ENCODE data around the gene POFUT1. TPM values are rescaled to one million over a fixed set of nuclear protein-coding genes. Genes with fewer than 3 reads are reported as not detected.
"Not testable (repeated sequence)": the region's sequence is repeated elsewhere in the genome, so short reads cannot be mapped to it uniquely, and the experiment has no call there.

Gene POFUT1
- total RNA-seq, 1 experiment from 2014 or later, result 56.6 TPM

GRCh38 chr20:32238483-32239425 lies 31.1 kb downstream of the POFUT1 start:
- H3K4me3 ChIP-seq, result no peak overlapping the region
- H3K27me3 ChIP-seq, result no peaks in the 10 kb centered on the region
- peaks cover 20% of the 10 kb centered on the region for H3K36me3 ChIP-seq
- no peak for DNase-seq
- no peaks in the 10 kb centered on the region for H3K9me3 ChIP-seq

GRCh38 chr20:32240205-32240604 lies 32.5 kb downstream of the POFUT1 start:
- H3K9me3 ChIP-seq, result no peaks in the 10 kb centered on the region
- H3K27me3 ChIP-seq, result no peaks in the 10 kb centered on the region
- DNase-seq, result no peak
- H3K4me3 ChIP-seq, result no peak overlapping the region
- peaks cover 11% of the 10 kb centered on the region for H3K36me3 ChIP-seq

GRCh38 chr20:32241807-32242206 lies 34.1 kb downstream of the POFUT1 start:
- no peak for DNase-seq
- peaks cover 1% of the 10 kb centered on the region for H3K36me3 ChIP-seq
- H3K9me3 ChIP-seq, result no peaks in the 10 kb centered on the region
- H3K27me3 ChIP-seq, result no peaks in the 10 kb centered on the region
- no peak overlapping the region for H3K4me3 ChIP-seq

- Histone ChIP-seq H3K27me3 (no peaks in the 10 kb centered on the region), H3K4me3 (no peak overlapping the region), H3K36me3 (no peaks in the 10 kb centered on the region), H3K9me3 (no peaks in the 10 kb centered on the region)
- peak; percentile 13 for DNase-seq
Measured at GRCh38 chr20:32244150-32244823, 36.6 kb downstream of the POFUT1 start.

GRCh38 chr20:32244959-32245358 lies 37.3 kb downstream of the POFUT1 start:
- Histone ChIP-seq H3K4me3 (no peak overlapping the region), H3K9me3 (no peaks in the 10 kb centered on the region), H3K36me3 (no peaks in the 10 kb centered on the region), H3K27me3 (no peaks in the 10 kb centered on the region)
- DNase-seq, result no peak

GRCh38 chr20:32246208-32246607 lies 38.5 kb downstream of the POFUT1 start:
- not testable (repeated sequence) for H3K27me3 ChIP-seq, H3K9me3 ChIP-seq, DNase-seq, H3K36me3 ChIP-seq, H3K4me3 ChIP-seq

GRCh38 chr20:32248043-32248442 lies 40.4 kb downstream of the POFUT1 start:
- H3K9me3 ChIP-seq, result no peaks in the 10 kb centered on the region
- no peaks in the 10 kb centered on the region for H3K27me3 ChIP-seq
- H3K4me3 ChIP-seq, result no peak overlapping the region
- no peaks in the 10 kb centered on the region for H3K36me3 ChIP-seq
- DNase-seq, result no peak

- Histone ChIP-seq H3K4me3 (no peak overlapping the region), H3K9me3 (no peaks in the 10 kb centered on the region), H3K36me3 (no peaks in the 10 kb centered on the region), H3K27me3 (no peaks in the 10 kb centered on the region)
- DNase-seq, result no peak
Measured at GRCh38 chr20:32249030-32249738, 41.5 kb downstream of the POFUT1 start.

- H3K27me3 ChIP-seq, result no peaks in the 10 kb centered on the region
- no peak overlapping the region for H3K4me3 ChIP-seq
- no peaks in the 10 kb centered on the region for H3K36me3 ChIP-seq
- DNase-seq, result no peak
- H3K9me3 ChIP-seq, result no peaks in the 10 kb centered on the region
Measured at GRCh38 chr20:32251470-32251869, 43.8 kb downstream of the POFUT1 start.

- H3K36me3 ChIP-seq, result no peaks in the 10 kb centered on the region
- no peaks in the 10 kb centered on the region for H3K27me3 ChIP-seq
- no peak for DNase-seq
- no peak overlapping the region for H3K4me3 ChIP-seq
- H3K9me3 ChIP-seq, result no peaks in the 10 kb centered on the region
Measured at GRCh38 chr20:32252189-32252588, 44.5 kb downstream of the POFUT1 start.

- not testable (repeated sequence) for H3K27me3 ChIP-seq, H3K36me3 ChIP-seq, H3K4me3 ChIP-seq, H3K9me3 ChIP-seq, DNase-seq
Measured at GRCh38 chr20:32260973-32261372, 53.3 kb downstream of the POFUT1 start.

GRCh38 chr20:32261644-32262043 lies 54.0 kb downstream of the POFUT1 start:
- no peak overlapping the region for H3K4me3 ChIP-seq

GRCh38 chr20:32263398-32263954 lies 55.8 kb downstream of the POFUT1 start:
- DNase-seq, result no peak
- Histone ChIP-seq H3K36me3 (no peaks in the 10 kb centered on the region), H3K9me3 (no peaks in the 10 kb centered on the region), H3K27me3 (no peaks in the 10 kb centered on the region), H3K4me3 (no peak overlapping the region)

More at GRCh38 chr20:32261644-32262043, 54.0 kb downstream of the POFUT1 start:
- Histone ChIP-seq H3K27me3 (no peaks in the 10 kb centered on the region), H3K9me3 (no peaks in the 10 kb centered on the region), H3K36me3 (no peaks in the 10 kb centered on the region)
- DNase-seq, result no peak

GRCh38 chr20:32271620-32272019 lies 63.9 kb downstream of the POFUT1 start:
- no peak for DNase-seq
- H3K4me3 ChIP-seq, result no peak overlapping the region
- no peaks in the 10 kb centered on the region for H3K9me3 ChIP-seq
- no peaks in the 10 kb centered on the region for H3K27me3 ChIP-seq
- no peaks in the 10 kb centered on the region for H3K36me3 ChIP-seq

GRCh38 chr20:32274359-32274758 lies 66.7 kb downstream of the POFUT1 start:
- Histone ChIP-seq H3K4me3 (no peak overlapping the region), H3K36me3 (no peaks in the 10 kb centered on the region), H3K9me3 (no peaks in the 10 kb centered on the region), H3K27me3 (no peaks in the 10 kb centered on the region)
- DNase-seq, result no peak

- DNase-seq, H3K36me3 ChIP-seq, H3K27me3 ChIP-seq: not testable (repeated sequence)
Measured at GRCh38 chr20:32275163-32275562, 67.5 kb downstream of the POFUT1 start.

More at GRCh38 chr20:32275163-32275562, 67.5 kb downstream of the POFUT1 start:
- H3K9me3 ChIP-seq, H3K4me3 ChIP-seq: not testable (repeated sequence)

Measured in MG63 (cell line).